GM21515 (cell line): ENCODE data around the gene CCDC183.
A peak's percentile ranks its signal among the peaks of the same experiment; 100 is the strongest.
"Not testable (repeated sequence)": the region's sequence is repeated elsewhere in the genome, so short reads cannot be mapped to it uniquely, and the experiment has no call there.

Experiments
- ATAC-seq: cut with Tn5 transposase; IDR thresholded peaks from one replicate; pipeline ENCODE4 v1.9.1; 2021; ENCODE audit not compliant: unreplicated experiment

CCDC183 gene

DNA sequence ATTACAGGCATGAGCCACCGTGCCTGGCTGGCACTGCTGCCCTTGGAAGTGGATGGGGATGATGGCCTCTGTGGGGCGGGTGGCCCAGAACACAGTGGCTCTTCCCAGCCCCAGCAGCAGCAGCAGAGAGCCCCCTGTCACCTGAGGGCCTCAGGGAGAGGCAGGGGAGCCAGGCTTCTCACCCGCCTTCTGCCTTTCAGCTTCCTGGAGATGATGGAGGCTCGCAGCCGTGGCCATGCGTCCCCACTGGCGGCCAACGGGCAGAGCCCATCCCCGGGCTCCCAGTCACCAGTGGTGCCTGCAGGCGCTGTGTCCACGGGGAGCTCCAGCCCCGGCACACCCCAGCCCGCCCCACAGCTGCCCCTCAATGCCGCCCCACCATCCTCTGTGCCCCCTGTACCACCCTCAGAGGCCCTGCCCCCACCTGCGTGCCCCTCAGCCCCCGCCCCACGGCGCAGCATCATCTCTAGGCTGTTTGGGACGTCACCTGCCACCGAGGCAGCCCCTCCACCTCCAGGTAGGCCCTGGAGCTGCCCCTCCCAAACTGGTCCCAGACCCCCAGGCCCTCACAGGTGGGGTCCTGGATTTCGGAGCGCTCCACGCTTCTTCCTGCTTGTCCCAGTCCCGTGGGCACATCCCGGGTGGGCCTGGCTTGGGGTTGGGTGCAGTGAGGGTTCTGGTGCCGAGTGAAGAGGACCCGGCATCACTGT lies 41.2 kb downstream of the CCDC183 start:
- ATAC-seq = no peak

DNA sequence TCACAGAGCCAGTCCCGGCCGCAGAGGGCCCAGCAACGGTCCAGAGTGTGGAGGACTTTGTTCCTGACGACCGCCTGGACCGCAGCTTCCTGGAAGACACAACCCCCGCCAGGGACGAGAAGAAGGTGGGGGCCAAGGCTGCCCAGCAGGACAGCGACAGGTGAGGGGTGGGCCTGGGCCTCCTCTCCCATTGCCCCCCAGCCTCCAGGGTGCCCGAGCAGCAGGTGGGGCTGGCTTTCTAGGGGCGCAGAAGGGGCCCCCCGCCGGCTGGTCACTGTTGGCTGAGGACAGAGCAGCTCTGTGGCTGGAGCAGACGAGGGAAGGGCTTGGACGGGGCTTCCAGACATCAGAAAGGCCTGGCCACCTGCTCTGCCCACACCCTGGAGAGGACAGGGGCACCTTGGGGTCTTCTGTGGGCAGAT lies 41.7 kb downstream of the CCDC183 start:
- not testable (repeated sequence) for ATAC-seq

DNA sequence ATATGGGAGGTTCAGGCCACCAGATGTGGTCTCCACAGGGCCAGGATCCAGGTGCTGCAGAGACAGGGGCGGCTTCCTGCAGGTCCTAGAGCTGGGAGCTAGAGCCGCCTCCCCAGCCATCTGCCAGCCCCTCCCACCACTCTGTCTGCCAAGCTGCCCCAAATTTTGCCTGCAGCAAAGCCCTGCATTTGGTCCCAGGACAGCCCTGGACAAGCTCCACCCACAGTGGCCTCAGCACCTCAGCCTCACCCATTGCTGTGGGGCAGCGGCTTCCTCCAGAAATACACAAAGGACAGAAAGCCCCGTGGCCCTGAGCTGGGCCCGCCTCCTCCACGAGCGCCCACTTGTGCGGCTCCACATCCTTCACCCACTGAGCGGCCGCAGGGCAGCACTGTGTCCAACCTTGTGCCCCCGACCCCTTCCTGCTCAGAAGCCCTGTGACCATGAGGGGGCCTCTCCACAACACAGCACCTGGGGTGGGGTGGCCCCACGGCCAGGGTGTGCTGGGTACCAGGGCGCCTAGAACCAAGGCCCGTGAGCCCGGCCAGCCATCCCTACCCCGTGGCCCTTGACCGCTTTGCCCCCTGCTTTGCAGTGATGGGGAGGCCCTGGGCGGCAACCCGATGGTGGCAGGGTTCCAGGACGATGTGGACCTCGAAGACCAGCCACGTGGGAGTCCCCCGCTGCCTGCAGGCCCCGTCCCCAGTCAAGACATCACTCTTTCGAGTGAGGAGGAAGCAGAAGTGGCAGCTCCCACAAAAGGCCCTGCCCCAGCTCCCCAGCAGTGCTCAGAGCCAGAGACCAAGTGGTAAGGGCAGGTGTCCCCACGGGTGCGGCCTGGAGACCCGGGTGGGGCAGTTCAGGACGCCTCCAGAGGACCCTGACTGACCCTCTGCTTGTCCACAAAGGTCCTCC lies 42.4 kb downstream of the CCDC183 start:
- no peak for ATAC-seq

GRCh38 chr9:136839229-136840139 lies 43.3 kb downstream of the CCDC183 start:
- no peak for ATAC-seq

GRCh38 chr9:136840140-136840876 lies 44.2 kb downstream of the CCDC183 start:
- no peak for ATAC-seq

GRCh38 chr9:136840877-136841645 lies 44.9 kb downstream of the CCDC183 start:
- ATAC-seq = no peak

GRCh38 chr9:136841646-136842379 lies 45.7 kb downstream of the CCDC183 start:
- ATAC-seq = not testable (repeated sequence)

GRCh38 chr9:136842380-136842948 lies 46.3 kb downstream of the CCDC183 start, which contains the start of gene AJM1:
AJM1 (plus strand) TSS chr9:136842478; CDS start chr9:136844415, 1,937 bp downstream.
- ATAC-seq = peak; percentile 59

DNA sequence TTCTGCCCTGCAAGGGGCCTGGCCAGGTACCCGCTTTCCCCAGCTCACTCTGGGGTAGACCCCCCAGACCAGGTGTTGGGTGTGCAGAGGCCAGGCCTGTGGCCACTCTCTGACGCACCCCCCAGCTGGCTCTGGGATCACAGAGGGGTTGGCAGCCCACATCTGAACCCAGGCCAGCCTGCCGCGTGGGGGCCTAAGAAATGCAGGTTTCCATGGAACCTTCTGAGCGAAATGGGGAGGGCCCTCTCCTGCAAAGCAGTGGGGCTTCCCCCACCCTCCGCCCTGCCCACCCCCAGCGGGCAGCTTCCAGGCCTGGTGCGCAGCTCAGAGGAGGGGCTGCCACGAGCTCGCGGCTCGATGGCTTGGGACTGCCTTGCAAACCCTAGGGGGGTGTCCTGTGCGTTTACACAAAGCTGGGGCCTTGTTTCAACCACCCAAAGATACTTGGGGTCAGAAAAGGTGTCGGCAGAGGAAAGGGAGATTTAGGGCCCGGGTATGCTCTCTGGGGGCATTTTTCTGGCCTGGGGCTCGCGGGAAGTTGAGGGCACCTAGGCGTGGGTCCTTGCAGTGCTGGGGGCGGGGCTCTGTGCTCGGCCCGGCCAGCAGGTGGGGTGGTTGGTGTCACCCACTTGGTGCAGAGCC lies 47.1 kb downstream of the CCDC183 start:
- not testable (repeated sequence) for ATAC-seq

DNA sequence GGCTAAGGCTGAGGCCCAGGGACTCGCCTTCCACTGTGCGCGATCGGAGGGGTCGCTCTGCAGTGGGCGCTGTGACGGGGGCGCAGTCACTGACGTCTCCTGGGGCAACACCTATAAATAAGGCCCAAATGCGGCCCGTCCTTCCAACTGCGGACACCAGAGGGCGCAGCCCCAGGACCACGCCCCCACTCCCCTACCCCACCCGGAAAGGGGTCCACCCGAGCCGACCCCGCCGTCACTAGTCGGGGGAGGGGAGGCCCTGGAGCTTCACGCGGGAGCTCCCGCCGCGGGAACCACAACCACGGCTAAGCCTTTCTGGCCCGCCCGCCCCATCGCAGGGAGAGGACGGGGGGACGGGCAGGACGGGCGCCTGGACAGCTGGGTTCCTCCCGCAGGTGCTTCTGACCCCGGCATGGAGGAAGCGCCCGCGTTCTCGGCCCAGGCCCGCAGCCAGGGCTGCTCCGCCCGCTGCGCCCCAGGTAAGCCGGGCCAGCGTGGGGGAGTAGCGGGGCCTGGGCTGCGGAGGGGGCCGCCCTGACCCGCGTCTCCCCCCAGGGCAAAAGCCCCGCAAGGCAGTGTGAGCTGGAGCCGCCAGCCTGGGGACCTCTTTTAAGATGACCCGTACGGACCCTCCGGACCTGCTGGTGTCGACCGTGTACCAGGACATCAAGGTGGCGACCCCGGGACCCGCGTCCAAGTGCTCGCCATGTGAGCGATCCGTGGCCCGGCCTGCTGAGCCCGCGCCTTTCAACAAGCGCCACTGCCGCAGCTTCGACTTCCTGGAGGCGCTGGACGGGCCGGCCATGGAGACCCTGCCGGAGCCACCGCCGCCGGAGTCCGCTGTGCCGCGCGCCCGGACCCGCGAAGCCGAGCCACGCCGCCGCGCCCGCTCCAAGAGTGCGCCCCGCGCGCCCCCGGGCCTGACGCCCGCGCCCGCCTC lies 47.9 kb downstream of the CCDC183 start:
- ATAC-seq = not testable (repeated sequence)

DNA sequence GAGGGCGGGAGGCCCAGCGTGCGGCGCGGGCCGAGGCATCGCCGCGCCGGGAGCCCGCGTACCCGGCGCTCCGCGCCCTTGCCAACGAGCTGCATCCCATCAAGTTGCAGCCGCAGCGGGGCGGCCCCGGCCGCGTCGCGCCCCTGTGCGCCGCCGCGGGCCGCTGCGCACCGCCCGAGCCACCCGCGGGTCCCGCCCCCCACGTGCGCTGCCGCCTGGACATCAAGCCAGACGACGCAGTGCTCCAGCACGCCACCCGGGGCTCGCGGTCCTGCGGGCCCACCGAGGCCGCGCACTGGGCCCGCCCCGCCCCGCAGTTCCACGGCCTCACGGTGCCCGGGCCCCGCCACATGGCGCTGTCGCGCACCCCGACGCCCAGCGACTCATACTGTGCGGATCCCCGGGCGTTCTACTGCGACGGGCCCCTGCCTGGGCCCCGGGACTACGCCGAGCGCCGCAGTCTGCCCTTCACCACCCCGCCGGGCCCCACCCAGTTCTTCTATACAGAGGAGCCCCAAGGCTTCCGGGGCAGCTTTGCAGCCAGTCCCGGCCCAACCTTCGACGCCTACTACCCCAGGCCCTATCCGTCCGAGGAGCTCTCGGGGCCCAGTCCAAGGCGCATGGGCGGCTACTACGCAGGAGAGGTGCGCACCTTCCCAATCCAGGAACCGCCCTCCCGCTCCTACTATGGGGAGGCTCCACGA lies 48.8 kb downstream of the CCDC183 start:
- ATAC-seq = no peak

DNA sequence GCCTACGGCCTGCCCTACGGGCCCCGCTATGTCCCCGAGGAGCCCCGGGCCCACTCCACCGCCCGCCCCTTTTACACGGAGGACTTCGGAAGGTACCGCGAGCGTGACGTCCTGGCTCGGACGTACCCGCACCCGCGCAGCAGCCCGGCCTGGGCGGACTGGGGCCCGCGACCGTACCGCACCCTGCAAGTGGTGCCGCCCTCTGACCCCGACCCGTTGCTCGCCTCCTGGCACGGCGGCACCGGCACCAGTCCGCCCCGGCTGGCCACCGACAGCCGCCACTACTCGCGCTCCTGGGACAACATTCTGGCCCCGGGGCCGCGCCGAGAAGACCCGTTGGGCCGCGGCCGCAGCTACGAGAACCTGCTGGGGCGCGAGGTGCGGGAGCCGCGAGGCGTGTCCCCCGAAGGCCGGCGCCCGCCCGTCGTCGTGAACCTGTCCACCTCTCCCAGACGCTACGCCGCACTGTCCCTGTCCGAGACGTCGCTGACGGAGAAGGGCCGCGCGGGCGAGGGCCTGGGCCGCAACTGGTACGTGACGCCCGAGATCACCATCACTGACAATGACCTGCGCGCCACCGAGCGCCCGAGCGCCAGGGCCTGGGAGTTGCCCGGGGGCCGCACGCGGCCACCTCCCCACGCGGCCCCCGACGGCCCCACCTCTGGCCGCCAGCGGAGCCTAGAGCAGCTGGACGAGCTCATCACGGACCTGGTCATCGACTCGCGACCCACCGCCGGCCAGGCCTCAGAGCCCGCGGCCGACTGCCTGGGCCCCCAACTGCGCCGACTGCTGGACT lies 49.5 kb downstream of the CCDC183 start:
- no peak for ATAC-seq

DNA sequence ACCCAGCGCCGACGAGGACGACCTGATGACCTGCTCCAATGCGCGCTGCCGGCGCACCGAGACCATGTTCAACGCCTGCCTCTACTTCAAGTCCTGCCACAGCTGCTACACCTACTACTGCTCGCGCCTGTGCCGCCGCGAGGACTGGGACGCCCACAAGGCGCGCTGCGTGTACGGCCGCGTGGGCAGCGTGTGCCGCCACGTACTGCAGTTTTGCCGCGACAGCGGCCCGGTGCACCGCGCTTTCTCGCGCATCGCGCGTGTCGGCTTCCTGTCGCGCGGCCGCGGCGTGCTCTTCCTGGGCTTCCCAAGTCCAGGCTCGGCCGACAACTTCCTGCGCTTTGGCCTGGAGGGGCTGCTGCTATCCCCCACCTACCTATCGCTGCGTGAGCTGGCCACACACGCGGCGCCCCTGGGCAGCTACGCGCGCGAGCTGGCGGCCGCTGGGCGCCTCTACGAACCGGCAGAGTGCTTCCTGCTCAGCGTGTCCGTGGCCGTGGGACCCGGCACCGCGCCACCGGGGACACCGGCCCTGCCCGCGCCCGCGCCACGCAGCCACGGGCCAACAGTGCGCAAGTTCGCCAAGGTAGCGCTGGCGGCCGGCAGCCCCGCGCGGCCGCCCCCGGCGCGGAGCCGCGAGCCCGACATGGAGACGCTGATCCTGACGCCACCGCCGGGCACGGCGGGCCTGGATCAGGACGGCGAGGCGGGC lies 50.4 kb downstream of the CCDC183 start:
- no peak for ATAC-seq

DNA sequence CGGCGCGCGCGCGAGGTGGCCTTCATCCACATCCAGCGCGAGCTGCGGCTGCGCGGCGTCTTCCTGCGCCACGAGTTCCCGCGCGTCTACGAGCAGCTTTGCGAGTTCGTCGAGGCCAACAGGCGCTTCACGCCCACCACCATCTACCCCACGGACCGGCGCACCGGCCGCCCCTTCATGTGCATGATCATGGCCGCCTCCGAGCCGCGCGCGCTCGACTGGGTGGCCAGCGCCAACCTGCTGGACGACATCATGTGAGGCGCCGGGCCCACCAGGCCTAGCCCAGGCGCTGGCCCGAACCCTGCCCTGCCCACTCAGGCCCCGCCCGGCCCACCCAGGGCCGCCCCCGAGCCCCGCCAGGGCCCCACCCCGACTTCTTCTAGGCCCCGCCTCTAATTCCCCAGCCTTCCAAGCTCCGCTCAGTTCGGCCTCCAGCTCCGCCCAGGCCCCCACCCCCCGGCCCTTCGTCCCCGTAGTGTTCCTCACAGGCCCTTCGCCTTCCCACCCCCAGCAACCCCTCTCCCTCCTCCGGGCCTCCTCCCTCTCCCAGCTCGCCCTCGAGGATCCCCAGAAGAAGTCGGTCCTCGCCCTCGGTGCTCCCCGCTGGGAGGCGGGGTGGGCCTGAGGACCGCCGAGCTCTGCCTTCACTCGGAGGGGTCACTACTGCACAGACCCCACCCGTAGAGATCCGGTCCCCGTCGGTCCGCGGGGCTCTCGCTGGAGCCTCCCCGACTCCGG lies 51.1 kb downstream of the CCDC183 start:
- no peak for ATAC-seq
